Adrenal gland (tissue), 5 donors: ENCODE results near the gene SNX9.

Experiments
- POLR2A ChIP-seq, 2 donors: fragments of 450-650 bp; IDR thresholded peaks; one replicate each; pipeline ENCODE4 v1.6.1; 2017; ENCODE audit warnings: antibody characterized with exemption in 2 of 2, mild to moderate bottlenecking in 2 of 2, moderate library complexity in 1 of 2
- TF ChIP-seq, protein P1 (sequence below), 6 experiments: fragments of 450-650 bp in 4 of 6; fragments of 200-600 bp in 2 of 6; sonication (generic) in 1 of 6; IDR thresholded peaks; 1 replicate in 5 of 6; 2 replicates in 1 of 6; pipeline versions ENCODE4 v1.5.1 to v1.8.0; 2016 to 2021; ENCODE audit warnings: antibody characterized with exemption in 6 of 6, mild to moderate bottlenecking in 2 of 6, moderate library complexity in 1 of 6
- donor health status: DM: no; HTN: no; CAD: no.

DNA sequence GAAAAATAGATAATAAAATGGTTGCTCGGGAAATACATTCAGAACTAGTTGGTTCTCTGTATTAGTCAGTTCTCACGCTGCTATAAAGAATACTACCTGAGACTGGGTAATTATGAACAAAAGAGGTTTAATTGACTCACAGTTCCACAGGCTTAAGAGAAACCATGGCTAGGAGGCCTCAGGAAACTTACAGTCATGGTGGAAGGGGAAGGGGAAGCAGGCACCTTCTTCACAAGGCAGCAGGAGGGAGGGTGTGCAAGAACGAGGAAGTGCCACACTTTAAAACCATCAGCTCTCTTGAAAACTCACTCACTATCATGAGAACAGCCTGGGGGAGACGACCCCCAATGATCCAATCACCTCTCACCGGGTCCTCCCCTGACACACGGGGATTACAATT, 24.2 kb upstream of the SNX9 start:
- TF ChIP-seq, protein P1, sequence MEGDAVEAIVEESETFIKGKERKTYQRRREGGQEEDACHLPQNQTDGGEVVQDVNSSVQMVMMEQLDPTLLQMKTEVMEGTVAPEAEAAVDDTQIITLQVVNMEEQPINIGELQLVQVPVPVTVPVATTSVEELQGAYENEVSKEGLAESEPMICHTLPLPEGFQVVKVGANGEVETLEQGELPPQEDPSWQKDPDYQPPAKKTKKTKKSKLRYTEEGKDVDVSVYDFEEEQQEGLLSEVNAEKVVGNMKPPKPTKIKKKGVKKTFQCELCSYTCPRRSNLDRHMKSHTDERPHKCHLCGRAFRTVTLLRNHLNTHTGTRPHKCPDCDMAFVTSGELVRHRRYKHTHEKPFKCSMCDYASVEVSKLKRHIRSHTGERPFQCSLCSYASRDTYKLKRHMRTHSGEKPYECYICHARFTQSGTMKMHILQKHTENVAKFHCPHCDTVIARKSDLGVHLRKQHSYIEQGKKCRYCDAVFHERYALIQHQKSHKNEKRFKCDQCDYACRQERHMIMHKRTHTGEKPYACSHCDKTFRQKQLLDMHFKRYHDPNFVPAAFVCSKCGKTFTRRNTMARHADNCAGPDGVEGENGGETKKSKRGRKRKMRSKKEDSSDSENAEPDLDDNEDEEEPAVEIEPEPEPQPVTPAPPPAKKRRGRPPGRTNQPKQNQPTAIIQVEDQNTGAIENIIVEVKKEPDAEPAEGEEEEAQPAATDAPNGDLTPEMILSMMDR (IDR thresholded peaks at IDR 0.05) = no peak
- no peak for TF ChIP-seq POLR2A (IDR thresholded peaks at IDR 0.05)
